HG03442 (cell line): ENCODE data around the gene MYOF.

Experiments used
- ATAC-seq: cut with Tn5 transposase; IDR thresholded peaks from one replicate; pipeline ENCODE4 v1.9.1; 2021; ENCODE audit warnings: mild to moderate bottlenecking, moderate library complexity; ENCODE audit not compliant: unreplicated experiment

Gene MYOF

GRCh38 chr10:93482145-93482834 is at the start of gene MYOF:
Gene MYOF, minus strand, starts transcription at chr10:93482334. Its CDS starts 140 bp downstream, at chr10:93482194.
- peak; percentile 81 for ATAC-seq

GRCh38 chr10:93518531-93518930 is 36.4 kb upstream of the MYOF start:
- no peak for ATAC-seq

- ATAC-seq = no peak
Measured at GRCh38 chr10:93516006-93516380, 33.9 kb upstream of the MYOF start.

- ATAC-seq = no peak
Measured at GRCh38 chr10:93515071-93516005, 33.2 kb upstream of the MYOF start.

GRCh38 chr10:93514521-93514920 is 32.4 kb upstream of the MYOF start:
- no peak for ATAC-seq

- no peak for ATAC-seq
Measured at GRCh38 chr10:93513091-93513490, 31.0 kb upstream of the MYOF start.

- no peak for ATAC-seq
Measured at GRCh38 chr10:93512565-93512964, 30.4 kb upstream of the MYOF start.

GRCh38 chr10:93509816-93510215 is 27.7 kb upstream of the MYOF start:
- ATAC-seq = no peak

- ATAC-seq = no peak
Measured at GRCh38 chr10:93505075-93505474, 22.9 kb upstream of the MYOF start.

GRCh38 chr10:93503075-93503474 is 20.9 kb upstream of the MYOF start:
- ATAC-seq = peak; percentile 89

- ATAC-seq = no peak
Measured at GRCh38 chr10:93501650-93502049, 19.5 kb upstream of the MYOF start.

- ATAC-seq = no peak
Measured at GRCh38 chr10:93498166-93498565, 16.0 kb upstream of the MYOF start.

- peak; percentile 98 for ATAC-seq
Measured at GRCh38 chr10:93496322-93497041, 14.3 kb upstream of the MYOF start, which contains the start of gene CEP55. Gene CEP55, plus strand, starts transcription at chr10:93496612. Its CDS starts 3,440 bp downstream, at chr10:93500052.

GRCh38 chr10:93495654-93496321 is 13.7 kb upstream of the MYOF start:
- ATAC-seq = peak; percentile 14

- ATAC-seq = no peak
Measured at GRCh38 chr10:93494494-93494893, 12.4 kb upstream of the MYOF start.

GRCh38 chr10:93493162-93493561 is 11.0 kb upstream of the MYOF start:
- no peak for ATAC-seq

GRCh38 chr10:93491602-93492121 is 9.5 kb upstream of the MYOF start:
- no peak for ATAC-seq

- no peak for ATAC-seq
Measured at GRCh38 chr10:93488956-93489528, 6.9 kb upstream of the MYOF start.

GRCh38 chr10:93485690-93486089 is 3.6 kb upstream of the MYOF start:
- ATAC-seq = no peak

- ATAC-seq = no peak
Measured at GRCh38 chr10:93481637-93482144, 443 bp downstream of the MYOF start.
